ENCODE measurements around the gene PHF13. TPM values are rescaled to one million over a fixed set of nuclear protein-coding genes. Genes with fewer than 3 reads are reported as not detected.
A peak's percentile ranks its signal among the peaks of the same experiment; 100 is the strongest.

The PHF13 gene
- total and polyA plus RNA-seq, 10 of the 15 experiments (the other 5 are each of a cell fraction or from before 2014, with no cell fraction given) = 0.87 to 15.4 (median 5.1) TPM

- ChIA-PET RAD21 (ENCODE audit: unreplicated experiment) (interaction anchor here (0.9 to 1.5 kb wide), 4 partner anchors 24 to 71 kb away, joined by 3 to 4 read pairs (median 3); partner anchors contain the start of genes NOL9 and ZBTB48), CTCF (interaction anchor here (0.9 to 1.2 kb wide), 2 partner anchors 21 kb away, joined by 3 to 4 read pairs; no protein-coding TSS in a partner anchor), POLR2A (interaction anchor here (0.7 to 1.5 kb wide), 3 partner anchors 12 to 46 kb away, joined by 3 read pairs; partner anchors contain the start of genes PHF13 and ZBTB48), SMC1A (ENCODE audit: uncharacterized antibody, unreplicated experiment) (interaction anchor here (1.0 to 1.4 kb wide), 2 partner anchors 25 kb away, joined by 3 to 4 read pairs; no protein-coding TSS in a partner anchor)
- H4K20me1 ChIP-seq (ENCODE audit: control insufficient read depth, insufficient read depth) = no peaks in the 10 kb centered on the region
- peak overlapping the region; percentile 85 for H2AFZ ChIP-seq (ENCODE audit: control insufficient read depth, low read depth, low read length)
- H3K4me1 ChIP-seq (ENCODE audit: control insufficient read depth, insufficient read depth, low read length) = peaks cover 16% of the 10 kb centered on the region
- in situ Hi-C loops (cut with MboI) = no loop called here
- H3K4me3 ChIP-seq = peak overlapping the region; percentile 58
- peak overlapping the region; percentile 78 for H3K9ac ChIP-seq (ENCODE audit: control insufficient read depth, insufficient read depth, low read length)
- DNase-seq (ENCODE audit: low read depth, low spot score) = no peak
- H3K9me3 ChIP-seq (replicated peaks; ENCODE audit: control insufficient read depth, insufficient read depth, low read length) = no peaks in the 10 kb centered on the region
- no peaks in the 10 kb centered on the region for H3K27me3 ChIP-seq (replicated peaks in 1 of 2; ENCODE audit: control insufficient read depth in 2 of 2, insufficient read depth in 2 of 2, low read length in 1 of 2)
- WGBS (ENCODE audit: insufficient coverage, insufficient replicate concordance, low lambda C conversion rate, missing lambda C conversion rate) = under 1% methylated on average over 32 of the region's 32 CpGs
- peaks cover 22% of the 10 kb centered on the region for H3K79me2 ChIP-seq (ENCODE audit: control insufficient read depth, insufficient read depth, low read length)
- BruUV-seq (replicated peaks) = no TSS peak
- FAIRE-seq = peak; percentile 23
- H3K4me2 ChIP-seq (ENCODE audit: control insufficient read depth, insufficient read depth) = peak overlapping the region; percentile 85
- peak overlapping the region; percentile 82 for H3K27ac ChIP-seq (ENCODE audit: control insufficient read depth, insufficient read depth)
- ATAC-seq = peak; percentile 27
- intact Hi-C loops (cut with micrococcal nuclease; ENCODE audit: unreplicated experiment) = no loop called here
- H3K36me3 ChIP-seq (ENCODE audit: control insufficient read depth in 2 of 2, insufficient read depth in 2 of 2, low read length in 1 of 2) = peaks cover 6 to 12% of the 10 kb centered on the region in 2 experiments; a peak in 3 of 4 replicates
- TF ChIP-seq, protein P1, sequence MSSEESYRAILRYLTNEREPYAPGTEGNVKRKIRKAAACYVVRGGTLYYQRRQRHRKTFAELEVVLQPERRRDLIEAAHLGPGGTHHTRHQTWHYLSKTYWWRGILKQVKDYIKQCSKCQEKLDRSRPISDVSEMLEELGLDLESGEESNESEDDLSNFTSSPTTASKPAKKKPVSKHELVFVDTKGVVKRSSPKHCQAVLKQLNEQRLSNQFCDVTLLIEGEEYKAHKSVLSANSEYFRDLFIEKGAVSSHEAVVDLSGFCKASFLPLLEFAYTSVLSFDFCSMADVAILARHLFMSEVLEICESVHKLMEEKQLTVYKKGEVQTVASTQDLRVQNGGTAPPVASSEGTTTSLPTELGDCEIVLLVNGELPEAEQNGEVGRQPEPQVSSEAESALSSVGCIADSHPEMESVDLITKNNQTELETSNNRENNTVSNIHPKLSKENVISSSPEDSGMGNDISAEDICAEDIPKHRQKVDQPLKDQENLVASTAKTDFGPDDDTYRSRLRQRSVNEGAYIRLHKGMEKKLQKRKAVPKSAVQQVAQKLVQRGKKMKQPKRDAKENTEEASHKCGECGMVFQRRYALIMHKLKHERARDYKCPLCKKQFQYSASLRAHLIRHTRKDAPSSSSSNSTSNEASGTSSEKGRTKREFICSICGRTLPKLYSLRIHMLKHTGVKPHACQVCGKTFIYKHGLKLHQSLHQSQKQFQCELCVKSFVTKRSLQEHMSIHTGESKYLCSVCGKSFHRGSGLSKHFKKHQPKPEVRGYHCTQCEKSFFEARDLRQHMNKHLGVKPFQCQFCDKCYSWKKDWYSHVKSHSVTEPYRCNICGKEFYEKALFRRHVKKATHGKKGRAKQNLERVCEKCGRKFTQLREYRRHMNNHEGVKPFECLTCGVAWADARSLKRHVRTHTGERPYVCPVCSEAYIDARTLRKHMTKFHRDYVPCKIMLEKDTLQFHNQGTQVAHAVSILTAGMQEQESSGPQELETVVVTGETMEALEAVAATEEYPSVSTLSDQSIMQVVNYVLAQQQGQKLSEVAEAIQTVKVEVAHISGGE (CRISPR knock-in tag; IDR thresholded peaks at IDR 0.05) = no peak
- no peak for TF ChIP-seq WRNIP1 (IDR thresholded peaks at IDR 0.05; ENCODE audit: borderline replicate concordance, low read depth, low read length)
- no peak for TF ChIP-seq ZNF207 (IDR thresholded peaks at IDR 0.05; ENCODE audit: borderline replicate concordance)
- TF ChIP-seq ZNF687 (IDR thresholded peaks at IDR 0.05) = no peak
- no peak for TF ChIP-seq TCF7 (IDR thresholded peaks at IDR 0.05; ENCODE audit: borderline replicate concordance)
- no peak for TF ChIP-seq TCF3 (IDR thresholded peaks at IDR 0.05; ENCODE audit: borderline replicate concordance, insufficient read depth, low read depth, low read length)
- peak; percentile 13; the same call in 1 of the 2 replicates for TF ChIP-seq GATAD2B (conservative IDR thresholded peaks at IDR 0.05; ENCODE audit: low read depth)
- 0 out of 2 replicates have a peak, but pooled peaks have one; percentile 11 for TF ChIP-seq ZNF217 (IDR thresholded peaks at IDR 0.05)
- TF ChIP-seq, protein P2, sequence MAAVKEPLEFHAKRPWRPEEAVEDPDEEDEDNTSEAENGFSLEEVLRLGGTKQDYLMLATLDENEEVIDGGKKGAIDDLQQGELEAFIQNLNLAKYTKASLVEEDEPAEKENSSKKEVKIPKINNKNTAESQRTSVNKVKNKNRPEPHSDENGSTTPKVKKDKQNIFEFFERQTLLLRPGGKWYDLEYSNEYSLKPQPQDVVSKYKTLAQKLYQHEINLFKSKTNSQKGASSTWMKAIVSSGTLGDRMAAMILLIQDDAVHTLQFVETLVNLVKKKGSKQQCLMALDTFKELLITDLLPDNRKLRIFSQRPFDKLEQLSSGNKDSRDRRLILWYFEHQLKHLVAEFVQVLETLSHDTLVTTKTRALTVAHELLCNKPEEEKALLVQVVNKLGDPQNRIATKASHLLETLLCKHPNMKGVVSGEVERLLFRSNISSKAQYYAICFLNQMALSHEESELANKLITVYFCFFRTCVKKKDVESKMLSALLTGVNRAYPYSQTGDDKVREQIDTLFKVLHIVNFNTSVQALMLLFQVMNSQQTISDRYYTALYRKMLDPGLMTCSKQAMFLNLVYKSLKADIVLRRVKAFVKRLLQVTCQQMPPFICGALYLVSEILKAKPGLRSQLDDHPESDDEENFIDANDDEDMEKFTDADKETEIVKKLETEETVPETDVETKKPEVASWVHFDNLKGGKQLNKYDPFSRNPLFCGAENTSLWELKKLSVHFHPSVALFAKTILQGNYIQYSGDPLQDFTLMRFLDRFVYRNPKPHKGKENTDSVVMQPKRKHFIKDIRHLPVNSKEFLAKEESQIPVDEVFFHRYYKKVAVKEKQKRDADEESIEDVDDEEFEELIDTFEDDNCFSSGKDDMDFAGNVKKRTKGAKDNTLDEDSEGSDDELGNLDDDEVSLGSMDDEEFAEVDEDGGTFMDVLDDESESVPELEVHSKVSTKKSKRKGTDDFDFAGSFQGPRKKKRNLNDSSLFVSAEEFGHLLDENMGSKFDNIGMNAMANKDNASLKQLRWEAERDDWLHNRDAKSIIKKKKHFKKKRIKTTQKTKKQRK (IDR thresholded peaks at IDR 0.05; ENCODE audit: low read depth, low read length) = no peak
- TF ChIP-seq ZSCAN29 (IDR thresholded peaks at IDR 0.05) = no peak
Measured at GRCh38 chr1:6625584-6626149, 12.1 kb downstream of the PHF13 start.
